Fibroblast of peridontal ligament (primary cell): ENCODE results near the gene TCF7L2.

Experiments used
- DNase-seq: peaks from one replicate; pipeline ENCODE4 v3.0.0-alpha.2; 2010; ENCODE audit errors: extremely low read depth

Gene TCF7L2

DNA sequence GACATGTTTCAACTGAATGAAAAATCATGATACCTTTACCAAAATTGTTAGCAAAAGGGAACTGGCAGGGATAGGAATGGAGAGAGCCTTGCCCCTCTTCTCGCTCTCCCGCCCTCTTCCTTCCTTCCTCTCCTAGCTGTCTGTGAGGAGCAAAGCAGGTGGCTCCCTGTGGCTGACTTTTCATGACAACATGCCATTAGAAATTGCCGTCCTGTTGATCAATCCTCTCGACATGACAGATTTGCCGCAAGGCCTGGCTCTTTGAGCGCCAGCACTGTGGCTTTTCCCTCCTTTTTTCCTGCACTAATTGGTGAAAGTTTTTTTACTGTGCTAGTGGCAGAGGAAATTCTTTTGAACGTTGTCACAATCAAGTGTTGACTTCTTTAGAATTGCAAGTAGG lies 171.1 kb downstream of the TCF7L2 start:
- no peak for DNase-seq

GRCh38 chr10:113122947-113123346 lies 172.9 kb downstream of the TCF7L2 start:
- DNase-seq, result no peak

GRCh38 chr10:113124724-113125123 lies 174.7 kb downstream of the TCF7L2 start:
- DNase-seq, result no peak

- no peak for DNase-seq
Observed at GRCh38 chr10:113125612-113126011, 175.6 kb downstream of the TCF7L2 start.

- DNase-seq, result peak; percentile 65
Observed at GRCh38 chr10:113126229-113127201, 176.5 kb downstream of the TCF7L2 start.

GRCh38 chr10:113127261-113127900 lies 177.3 kb downstream of the TCF7L2 start:
- DNase-seq, result no peak

GRCh38 chr10:113127901-113128283 lies 177.8 kb downstream of the TCF7L2 start:
- no peak for DNase-seq

DNA sequence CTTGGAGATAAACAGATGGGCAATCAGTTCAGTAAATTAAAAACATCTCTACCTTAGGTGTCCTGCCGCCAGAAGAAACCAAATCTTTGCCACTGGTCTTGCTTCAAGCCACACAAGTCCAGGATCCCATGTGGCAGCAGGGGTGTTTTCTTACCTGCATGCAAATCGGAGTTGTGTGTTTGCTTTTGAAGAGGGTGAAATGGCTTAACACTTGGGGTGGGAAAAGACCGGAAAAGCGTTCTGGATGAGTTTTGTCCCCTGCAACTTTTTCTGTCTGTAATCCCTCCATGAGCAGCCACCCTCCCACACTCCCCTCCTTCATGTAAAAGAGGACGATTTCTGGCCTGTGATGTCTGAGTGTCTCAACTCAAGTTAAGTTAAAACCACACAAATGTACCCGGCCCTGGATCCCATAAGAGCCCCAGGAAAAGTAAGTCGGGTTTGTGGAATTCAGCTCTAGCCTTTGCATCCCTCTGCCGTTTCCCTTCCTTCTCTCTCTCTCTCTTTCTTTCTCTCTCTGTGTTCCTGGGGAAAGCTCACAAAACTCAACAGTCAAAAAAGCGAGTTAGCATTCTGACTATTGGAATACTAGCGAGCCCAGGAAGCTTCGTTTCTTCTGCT lies 178.5 kb downstream of the TCF7L2 start:
- DNase-seq, result no peak

DNA sequence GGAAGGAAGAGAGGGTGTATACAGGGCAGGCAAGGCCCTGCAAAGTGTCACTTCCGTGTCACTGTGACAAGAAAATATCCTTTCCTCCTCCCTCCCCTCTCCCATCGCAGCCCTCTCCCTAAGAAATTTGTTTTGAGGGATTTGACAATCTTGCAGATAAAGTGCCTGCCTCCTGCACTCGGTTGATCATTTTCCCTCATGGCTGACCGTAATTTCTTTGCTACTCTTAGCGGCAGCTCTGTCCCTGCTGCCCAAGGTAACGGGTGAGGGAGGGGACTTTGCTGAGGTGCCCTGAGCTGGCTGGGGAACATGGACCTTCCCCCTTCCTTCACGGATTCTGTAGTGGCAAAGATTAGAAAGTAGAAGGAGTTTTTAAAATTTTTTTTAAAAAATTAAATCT lies 179.1 kb downstream of the TCF7L2 start:
- DNase-seq, result no peak

DNA sequence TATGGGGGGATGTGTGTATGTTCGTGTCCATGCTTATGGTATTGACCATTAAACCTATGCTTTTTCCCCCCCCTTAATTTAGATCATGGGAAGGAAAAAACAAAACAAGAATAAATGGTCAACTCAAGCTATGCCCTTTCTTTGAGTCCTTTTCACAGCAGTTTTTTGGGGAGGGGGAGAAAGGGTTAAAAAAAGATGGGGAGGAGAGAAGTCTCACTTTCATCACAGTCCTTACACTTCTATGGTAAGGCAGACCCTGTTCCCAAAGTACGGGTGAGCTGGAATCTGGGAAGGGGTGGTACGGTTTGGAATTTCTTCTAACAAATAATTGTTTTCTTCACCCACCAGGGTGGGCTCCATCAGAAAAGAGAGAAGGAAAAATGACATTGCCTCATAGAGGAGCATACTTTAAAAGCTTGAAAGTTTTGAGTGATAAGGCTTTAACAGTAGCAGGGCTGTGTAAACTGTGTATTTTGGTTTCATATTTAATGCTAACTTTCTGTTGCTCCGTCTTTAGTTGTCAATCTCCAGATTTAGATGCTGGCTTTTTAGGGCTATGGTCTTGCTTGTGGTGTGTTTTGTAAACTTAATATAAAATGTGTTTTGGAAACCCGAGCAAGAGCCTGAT lies 180.1 kb downstream of the TCF7L2 start:
- DNase-seq, result no peak

DNA sequence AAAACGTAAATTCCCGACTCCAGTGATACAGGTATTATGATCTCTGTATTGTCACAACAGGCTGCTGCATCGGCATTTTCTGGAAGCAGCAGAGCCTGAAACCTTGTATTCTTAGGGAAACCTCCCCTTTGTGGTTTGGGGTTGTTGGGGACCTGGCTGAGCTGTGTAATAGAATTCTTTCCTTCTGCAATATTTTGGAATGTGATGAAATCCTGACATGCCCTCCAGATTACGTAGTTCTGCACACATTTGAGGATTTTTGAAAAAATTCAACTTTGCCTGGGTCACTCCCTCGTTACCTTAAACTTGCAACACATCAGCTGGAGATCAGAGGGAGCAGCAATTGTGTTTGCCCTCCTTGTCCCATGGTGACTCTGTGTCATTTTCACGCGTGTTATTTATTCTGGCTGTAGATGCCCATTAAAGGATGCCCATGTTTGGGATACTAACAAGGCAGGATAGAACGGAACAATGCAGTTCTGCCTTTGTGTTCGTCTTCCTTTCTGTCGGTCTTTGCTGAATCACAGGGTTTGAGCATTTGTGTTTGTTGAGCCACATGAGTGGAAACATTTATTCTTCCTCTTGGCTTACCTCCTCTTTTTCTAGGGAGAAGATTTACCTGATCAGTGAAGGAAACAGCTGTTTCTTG lies 181.7 kb downstream of the TCF7L2 start:
- peak; percentile 93 for DNase-seq

GRCh38 chr10:113132591-113133121 lies 182.6 kb downstream of the TCF7L2 start:
- DNase-seq, result no peak

- peak; percentile 78 for DNase-seq
Observed at GRCh38 chr10:113133497-113134115, 183.6 kb downstream of the TCF7L2 start.

DNA sequence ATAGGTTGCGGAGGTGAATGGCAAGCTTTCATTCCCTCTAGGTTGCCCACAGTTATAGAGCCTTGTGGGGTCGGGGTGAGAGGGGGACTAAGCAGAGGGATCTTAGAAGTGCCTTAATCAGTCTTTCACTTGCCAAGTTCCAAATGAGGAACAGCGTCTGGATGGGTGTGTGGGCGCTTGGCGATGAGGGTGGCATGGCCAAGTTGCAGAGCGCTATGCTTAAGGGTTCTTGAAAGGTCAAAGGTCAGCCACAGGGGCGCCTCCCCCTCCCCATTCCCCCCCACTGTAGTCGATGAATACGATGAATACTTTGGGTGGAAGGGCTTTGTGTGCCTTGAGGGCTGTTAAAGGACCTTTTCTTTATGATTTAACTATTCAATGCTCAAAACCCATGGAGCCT lies 185.0 kb downstream of the TCF7L2 start:
- DNase-seq, result no peak

DNA sequence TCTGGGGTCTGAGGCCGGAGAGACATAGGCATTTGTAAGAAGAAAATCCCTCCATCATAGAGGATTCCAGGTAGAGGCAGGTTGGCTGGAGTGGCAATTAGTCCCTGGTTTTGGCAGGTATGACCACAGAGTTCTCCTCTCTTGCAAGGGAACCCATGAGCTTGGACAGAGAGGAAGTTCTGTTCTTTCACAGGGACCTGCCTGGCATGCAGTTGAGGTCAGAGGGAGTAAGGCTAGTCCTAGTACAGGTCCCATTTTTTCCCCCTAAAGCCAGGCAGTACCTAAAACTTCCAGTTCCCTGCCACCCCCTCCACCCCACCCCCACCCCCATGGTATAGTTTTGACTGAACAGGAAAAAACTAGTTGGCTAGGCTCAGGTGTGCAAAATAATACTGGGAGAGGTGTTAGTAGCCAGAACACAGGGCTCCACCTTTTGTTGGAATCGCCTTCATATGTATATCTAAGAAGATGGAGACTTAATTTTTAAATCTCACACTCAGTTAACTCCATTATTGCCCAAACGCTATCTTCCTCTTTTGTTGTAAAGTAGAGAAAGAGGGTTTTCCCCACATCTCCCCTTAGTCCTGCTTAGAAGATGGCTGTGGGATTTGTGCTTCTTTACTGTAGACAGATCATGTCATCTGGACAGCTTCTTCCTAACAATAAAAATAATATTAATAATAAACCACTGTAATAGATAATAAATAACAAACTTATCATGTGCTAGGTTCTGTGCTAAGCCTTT lies 188.1 kb downstream of the TCF7L2 start:
- DNase-seq, result no peak

- no peak for DNase-seq
Observed at GRCh38 chr10:113138937-113139585, 189.0 kb downstream of the TCF7L2 start.

DNA sequence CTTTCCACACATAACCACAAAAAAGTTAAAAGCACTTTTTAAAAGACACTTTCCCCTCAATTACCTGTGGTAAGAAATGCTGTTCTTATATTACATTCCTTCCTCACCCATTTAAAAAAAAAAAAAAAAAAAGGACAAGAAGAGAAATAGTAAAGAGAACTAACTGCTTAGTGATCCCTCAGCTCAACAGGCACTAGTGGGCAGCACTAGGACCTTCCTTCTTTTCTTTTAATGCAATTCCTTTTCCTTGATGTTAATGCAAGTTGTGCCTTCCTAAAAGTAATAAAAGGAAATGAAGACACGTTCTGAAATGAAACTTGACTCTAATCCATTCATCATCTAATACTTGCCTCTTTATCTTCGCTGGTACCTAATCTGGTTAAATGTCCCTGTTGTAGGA lies 189.7 kb downstream of the TCF7L2 start:
- peak; percentile 56 for DNase-seq

GRCh38 chr10:113140143-113141011 lies 190.3 kb downstream of the TCF7L2 start:
- no peak for DNase-seq
